Kidney (tissue), 14 donors: ENCODE measurements around the gene L3MBTL4. TPM values are rescaled to one million over a fixed set of nuclear protein-coding genes. Genes with fewer than 3 reads are reported as not detected.

Experiments used
- DNase-seq, 5 donors: peaks; one replicate each; pipeline ENCODE4 v3.0.0-alpha.2; 2013 to 2020
- FAIRE-seq: peaks from 2 replicates; lab custom pipeline; 2012; peaks lifted over from hg19 to GRCh38; lab: Jason Lieb, UNC
- H3K27ac ChIP-seq, 2 donors: one replicate each; pipeline ENCODE4 v1.7.0; 2013; ENCODE audit warnings: low read depth in 2 of 2, low read length in 2 of 2, inconsistent platforms in 1 of 2
- H3K27me3 ChIP-seq: one replicate; pipeline ENCODE4 v1.7.1; 2013; ENCODE audit warnings: low read length, inconsistent platforms; ENCODE audit not compliant: control insufficient read depth, insufficient read depth
- H3K36me3 ChIP-seq, 3 donors: one replicate each; pipeline versions ENCODE4 v1.7.0 to v1.7.1; 2013; ENCODE audit warnings: low read length in 3 of 3, control low read depth in 1 of 3, inconsistent platforms in 1 of 3; ENCODE audit not compliant: insufficient read depth in 3 of 3, control insufficient read depth in 2 of 3
- H3K4me1 ChIP-seq, 3 donors: one replicate each; pipeline versions ENCODE4 v1.7.0 to v1.7.1; 2013; ENCODE audit warnings: low read length in 3 of 3, inconsistent platforms in 1 of 3, low read depth in 1 of 3; ENCODE audit not compliant: control insufficient read depth in 2 of 3, insufficient read depth in 2 of 3
- H3K4me3 ChIP-seq, 3 donors: one replicate each; pipeline versions ENCODE4 v1.7.0 to v1.8.1; 2013; ENCODE audit warnings: low read length in 3 of 3, control low read depth in 1 of 3, inconsistent platforms in 1 of 3
- H3K9ac ChIP-seq, 3 donors: one replicate each; pipeline versions ENCODE4 v1.7.0 to v1.7.1; 2013; ENCODE audit warnings: low read length in 3 of 3, control low read depth in 1 of 3, inconsistent platforms in 1 of 3
- H3K9me3 ChIP-seq, 3 donors: one replicate each; pipeline versions ENCODE4 v1.7.0 to v1.7.1; 2013; ENCODE audit warnings: low read length in 3 of 3, control low read depth in 1 of 3, inconsistent platforms in 1 of 3; ENCODE audit not compliant: control insufficient read depth in 2 of 3, insufficient read depth in 1 of 3
- CTCF ChIP-seq: IDR thresholded peaks from 3 replicates; pipeline ENCODE4 v1.5.1; 2012; ENCODE audit warnings: mild to moderate bottlenecking, moderate library complexity, borderline replicate concordance; ENCODE audit not compliant: insufficient read depth; ENCODE audit errors: extremely low read depth
- intact Hi-C: fragments of 100-400 bp; cut with DNase I; formaldehyde crosslinking; loops from one replicate; pipeline ENCODE4 v1.11.1; 2022
- polyA plus RNA-seq: library from polyadenylated mRNA; stranded (reverse); fragments of 350-450 nt; fragmentation: Illumina TruSeq; extraction: RNeasy Lipid Tissue Mini Kit (QIAGEN cat#74804); gene quantifications from one replicate; pipeline ENCODE4 v1.2.3, GENCODE V29; 2014; ENCODE audit warnings: low read depth, low replicate concordance; ENCODE audit not compliant: insufficient read depth
- total RNA-seq: library from RNA; stranded (reverse); fragmentation: NEBNext Ultra II Directional; extraction: Animal tissue kit (Norgen Biotek cat#: 25700); gene quantifications from one replicate; pipeline ENCODE4 v1.2.1, GENCODE V29; 2021
- donor health status: control.
- donor health status: control.
- donor health status: control.
- donor health status: control.
- donor health status: control.
- donor health status: DM: yes; HTN: yes; CAD: no.
- donor health status: Normal renal cell carcinoma (clear cell type).

L3MBTL4 gene
- total and polyA plus RNA-seq, 2 donors from 2014 or later: 3.9 to 15.2 TPM

DNA sequence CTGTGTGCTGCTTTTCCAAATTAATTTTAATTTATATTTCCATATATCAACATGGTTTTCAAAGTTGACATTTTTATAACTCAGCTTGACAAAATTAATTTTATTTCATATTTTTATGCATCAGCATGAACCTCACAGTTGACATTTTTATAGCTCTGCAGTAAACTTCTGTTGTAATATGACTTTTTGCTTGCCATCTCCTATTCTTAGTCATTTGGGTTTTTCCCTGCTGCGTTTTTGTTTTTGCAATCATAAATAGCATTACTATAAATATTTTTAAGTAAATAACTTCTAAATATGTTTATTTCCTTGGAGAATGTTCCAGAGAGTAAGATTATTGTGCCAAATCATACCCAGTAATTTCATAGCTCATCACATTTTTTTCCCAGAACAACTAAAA lies 21.0 kb upstream of the L3MBTL4 start:
- H3K4me1 ChIP-seq: no peaks in the 10 kb centered on the region
- H3K4me3 ChIP-seq: no peak overlapping the region
- no peak for TF ChIP-seq CTCF
- H3K36me3 ChIP-seq: no peaks in the 10 kb centered on the region
- peak in 1 of 5 donors; percentile 34 for DNase-seq
- H3K9me3 ChIP-seq: no peaks in the 10 kb centered on the region
- no peaks in the 10 kb centered on the region for H3K27me3 ChIP-seq
- intact Hi-C loops: no loop called here
- no peak overlapping the region for H3K27ac ChIP-seq
- peak; percentile 65 for FAIRE-seq
- no peak overlapping the region for H3K9ac ChIP-seq

DNA sequence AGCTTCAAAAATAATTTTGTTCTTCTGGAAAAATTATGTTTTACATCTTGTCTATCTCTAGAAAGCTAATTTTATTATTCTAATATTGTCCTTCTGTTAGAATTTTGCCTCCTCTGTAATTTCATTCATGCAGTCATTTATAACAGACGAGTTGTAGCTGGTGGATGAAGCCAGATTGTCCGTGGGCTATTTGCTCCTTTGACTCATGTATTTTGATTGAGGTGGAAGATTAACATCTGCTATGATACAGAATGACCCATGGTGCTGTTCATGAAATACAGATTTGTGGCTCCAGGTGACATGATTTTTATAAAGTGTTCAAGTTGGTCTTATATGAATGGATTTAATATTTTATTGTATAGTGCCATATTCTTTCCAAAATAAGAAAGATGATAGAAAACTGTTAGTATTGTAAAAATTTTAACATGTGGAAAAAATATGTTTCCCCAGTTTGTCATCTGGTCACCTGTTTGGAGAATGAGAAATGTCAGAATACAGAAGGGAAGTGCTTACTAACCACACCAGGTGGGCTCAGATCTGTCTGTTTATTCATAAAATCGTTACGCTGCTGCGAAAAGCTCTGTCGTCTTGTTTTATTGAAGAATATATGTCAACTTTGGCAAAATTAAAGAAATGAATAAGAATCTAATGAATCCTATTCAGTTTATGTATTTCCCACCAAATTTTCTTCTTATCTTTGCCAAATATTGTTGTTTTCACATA lies 20.4 kb upstream of the L3MBTL4 start:
- Histone ChIP-seq H3K27me3 (no peaks in the 10 kb centered on the region), H3K4me1 (no peaks in the 10 kb centered on the region), H3K27ac (no peak overlapping the region), H3K4me3 (peak overlapping the region in 1 of 3 donors; percentile 12), H3K36me3 (no peaks in the 10 kb centered on the region), H3K9me3 (no peaks in the 10 kb centered on the region), H3K9ac (no peak overlapping the region)
- FAIRE-seq: no peak
- TF ChIP-seq CTCF: no peak
- intact Hi-C loops: no loop called here
- peak in 1 of 5 donors; percentile 25 for DNase-seq

- Histone ChIP-seq H3K9me3 (no peaks in the 10 kb centered on the region), H3K27me3 (no peaks in the 10 kb centered on the region), H3K27ac (peak overlapping the region in 1 of 2 donors; percentile 45), H3K4me1 (no peaks in the 10 kb centered on the region), H3K36me3 (no peaks in the 10 kb centered on the region), H3K4me3 (peak overlapping the region in 1 of 3 donors; percentile 18), H3K9ac (peak overlapping the region in 1 of 3 donors; percentile 4)
- FAIRE-seq: peak; percentile 68
- DNase-seq: no peak
- intact Hi-C loops: no loop called here
- no peak for TF ChIP-seq CTCF
Observed at GRCh38 chr18:6434481-6434880, 19.8 kb upstream of the L3MBTL4 start.
